Activated CD8-positive, alpha-beta memory T cell treated with anti-CD3 and anti-CD28 coated beads, Interleukin-2, amount 50 U/mL, for 4 hours (primary cell): ENCODE measurements around the gene CX3CL1.

Experiments
- DNase-seq: peaks from one replicate; pipeline ENCODE4 v3.0.0-alpha.2; 2020

Gene CX3CL1

GRCh38 chr16:57407521-57408353 lies 35.4 kb downstream of the CX3CL1 start:
- no peak for DNase-seq

- no peak for DNase-seq
Measured at GRCh38 chr16:57409065-57409464, 36.8 kb downstream of the CX3CL1 start.

GRCh38 chr16:57409870-57410587 lies 37.7 kb downstream of the CX3CL1 start:
- no peak for DNase-seq

GRCh38 chr16:57411362-57411976 lies 39.2 kb downstream of the CX3CL1 start:
- no peak for DNase-seq

GRCh38 chr16:57412584-57412983 lies 40.3 kb downstream of the CX3CL1 start:
- DNase-seq, result no peak

- DNase-seq, result no peak
Measured at GRCh38 chr16:57413301-57413730, 41.0 kb downstream of the CX3CL1 start.

GRCh38 chr16:57413733-57414132 lies 41.4 kb downstream of the CX3CL1 start:
- DNase-seq, result no peak

- no peak for DNase-seq
Measured at GRCh38 chr16:57416084-57416483, 43.8 kb downstream of the CX3CL1 start.

GRCh38 chr16:57419506-57419905 lies 47.2 kb downstream of the CX3CL1 start:
- no peak for DNase-seq

- DNase-seq, result no peak
Measured at GRCh38 chr16:57422026-57422944, 50.0 kb downstream of the CX3CL1 start.

- no peak for DNase-seq
Measured at GRCh38 chr16:57423152-57423551, 50.9 kb downstream of the CX3CL1 start.

- no peak for DNase-seq
Measured at GRCh38 chr16:57424583-57424982, 52.3 kb downstream of the CX3CL1 start.

- DNase-seq, result no peak
Measured at GRCh38 chr16:57426356-57426755, 54.1 kb downstream of the CX3CL1 start.

GRCh38 chr16:57427307-57427706 lies 55.0 kb downstream of the CX3CL1 start:
- DNase-seq, result no peak

- no peak for DNase-seq
Measured at GRCh38 chr16:57427824-57428223, 55.5 kb downstream of the CX3CL1 start.

- DNase-seq, result no peak
Measured at GRCh38 chr16:57430955-57431354, 58.7 kb downstream of the CX3CL1 start.

- DNase-seq, result no peak
Measured at GRCh38 chr16:57432505-57432904, 60.2 kb downstream of the CX3CL1 start.

- DNase-seq, result no peak
Measured at GRCh38 chr16:57432989-57433388, 60.7 kb downstream of the CX3CL1 start.

- DNase-seq, result no peak
Measured at GRCh38 chr16:57434003-57434402, 61.7 kb downstream of the CX3CL1 start.
